Stomach (tissue), 4 donors: ENCODE measurements around the gene RABGAP1L.

Experiments used
- EP300 ChIP-seq: sonication (generic); formaldehyde crosslinking; IDR thresholded peaks from one replicate; pipeline ENCODE4 v1.6.1; 2017; ENCODE audit warnings: antibody characterized with exemption
- POLR2A ChIP-seq, 4 donors: fragments of 450-650 bp; IDR thresholded peaks; one replicate each; pipeline ENCODE4 v1.6.1; 2016; ENCODE audit warnings: antibody characterized with exemption in 4 of 4, control low read depth in 2 of 4, mild to moderate bottlenecking in 1 of 4, moderate library complexity in 1 of 4
- POLR2AphosphoS5 ChIP-seq, 3 donors: sonication (generic); formaldehyde crosslinking; IDR thresholded peaks; one replicate each; pipeline ENCODE4 v1.6.1; 2016; ENCODE audit warnings: antibody characterized with exemption in 3 of 3
- TF ChIP-seq, protein P1 (sequence below), 7 experiments: fragments of 450-650 bp in 4 of 7; fragments of 200-600 bp in 3 of 7; sonication (generic) in 3 of 7; IDR thresholded peaks; one replicate each; pipeline ENCODE4 v1.5.1; 2016 to 2019; ENCODE audit warnings: antibody characterized with exemption in 7 of 7, control low read depth in 2 of 7, mild to moderate bottlenecking in 1 of 7

DNA sequence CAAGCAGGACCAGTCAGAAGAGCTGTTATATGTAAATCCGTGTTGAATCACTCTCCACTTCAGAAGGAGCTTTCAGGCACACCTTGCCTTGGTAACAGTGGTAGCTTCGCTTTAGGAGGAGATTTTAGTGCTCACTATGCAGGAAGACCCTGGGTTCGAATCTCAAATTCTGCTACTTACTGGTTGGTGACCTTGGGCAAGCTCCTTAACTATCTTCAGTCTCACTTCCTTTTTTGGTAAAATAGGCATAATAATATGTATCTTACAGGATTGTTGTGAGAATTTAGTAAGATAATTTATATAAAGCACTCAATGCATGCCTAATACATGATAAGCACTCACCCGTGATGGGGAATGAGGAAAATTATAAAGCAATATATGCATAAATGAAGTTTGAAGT, 241.8 kb downstream of the RABGAP1L start:
- TF ChIP-seq POLR2AphosphoS5 (IDR thresholded peaks at IDR 0.05) = no peak
- TF ChIP-seq, protein P1, sequence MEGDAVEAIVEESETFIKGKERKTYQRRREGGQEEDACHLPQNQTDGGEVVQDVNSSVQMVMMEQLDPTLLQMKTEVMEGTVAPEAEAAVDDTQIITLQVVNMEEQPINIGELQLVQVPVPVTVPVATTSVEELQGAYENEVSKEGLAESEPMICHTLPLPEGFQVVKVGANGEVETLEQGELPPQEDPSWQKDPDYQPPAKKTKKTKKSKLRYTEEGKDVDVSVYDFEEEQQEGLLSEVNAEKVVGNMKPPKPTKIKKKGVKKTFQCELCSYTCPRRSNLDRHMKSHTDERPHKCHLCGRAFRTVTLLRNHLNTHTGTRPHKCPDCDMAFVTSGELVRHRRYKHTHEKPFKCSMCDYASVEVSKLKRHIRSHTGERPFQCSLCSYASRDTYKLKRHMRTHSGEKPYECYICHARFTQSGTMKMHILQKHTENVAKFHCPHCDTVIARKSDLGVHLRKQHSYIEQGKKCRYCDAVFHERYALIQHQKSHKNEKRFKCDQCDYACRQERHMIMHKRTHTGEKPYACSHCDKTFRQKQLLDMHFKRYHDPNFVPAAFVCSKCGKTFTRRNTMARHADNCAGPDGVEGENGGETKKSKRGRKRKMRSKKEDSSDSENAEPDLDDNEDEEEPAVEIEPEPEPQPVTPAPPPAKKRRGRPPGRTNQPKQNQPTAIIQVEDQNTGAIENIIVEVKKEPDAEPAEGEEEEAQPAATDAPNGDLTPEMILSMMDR (IDR thresholded peaks at IDR 0.05) = no peak
- no peak for TF ChIP-seq POLR2A (IDR thresholded peaks at IDR 0.05)
- TF ChIP-seq EP300 = no peak
